Glomerular endothelial cell (primary cell): ENCODE measurements around the gene SLC30A7. TPM values are rescaled to one million over a fixed set of nuclear protein-coding genes. Genes with fewer than 3 reads are reported as not detected.
"Not testable (repeated sequence)": the region's sequence is repeated elsewhere in the genome, so short reads cannot be mapped to it uniquely, and the experiment has no call there.

Experiments
- DNase-seq: peaks from one replicate; pipeline ENCODE4 v3.0.0-alpha.2; 2011; ENCODE audit warnings: low read depth, low spot score; ENCODE audit errors: extremely low read depth
- total RNA-seq: library from RNA; depleted of rRNA; stranded (reverse); fragments of >200 nt; gene quantifications from 2 replicates; pipeline ENCODE4 v1.2.3, GENCODE V29; 2015

SLC30A7 gene, protein sequence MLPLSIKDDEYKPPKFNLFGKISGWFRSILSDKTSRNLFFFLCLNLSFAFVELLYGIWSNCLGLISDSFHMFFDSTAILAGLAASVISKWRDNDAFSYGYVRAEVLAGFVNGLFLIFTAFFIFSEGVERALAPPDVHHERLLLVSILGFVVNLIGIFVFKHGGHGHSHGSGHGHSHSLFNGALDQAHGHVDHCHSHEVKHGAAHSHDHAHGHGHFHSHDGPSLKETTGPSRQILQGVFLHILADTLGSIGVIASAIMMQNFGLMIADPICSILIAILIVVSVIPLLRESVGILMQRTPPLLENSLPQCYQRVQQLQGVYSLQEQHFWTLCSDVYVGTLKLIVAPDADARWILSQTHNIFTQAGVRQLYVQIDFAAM
- total RNA-seq: 34.3 and 36.1 TPM in 2 replicates

DNA sequence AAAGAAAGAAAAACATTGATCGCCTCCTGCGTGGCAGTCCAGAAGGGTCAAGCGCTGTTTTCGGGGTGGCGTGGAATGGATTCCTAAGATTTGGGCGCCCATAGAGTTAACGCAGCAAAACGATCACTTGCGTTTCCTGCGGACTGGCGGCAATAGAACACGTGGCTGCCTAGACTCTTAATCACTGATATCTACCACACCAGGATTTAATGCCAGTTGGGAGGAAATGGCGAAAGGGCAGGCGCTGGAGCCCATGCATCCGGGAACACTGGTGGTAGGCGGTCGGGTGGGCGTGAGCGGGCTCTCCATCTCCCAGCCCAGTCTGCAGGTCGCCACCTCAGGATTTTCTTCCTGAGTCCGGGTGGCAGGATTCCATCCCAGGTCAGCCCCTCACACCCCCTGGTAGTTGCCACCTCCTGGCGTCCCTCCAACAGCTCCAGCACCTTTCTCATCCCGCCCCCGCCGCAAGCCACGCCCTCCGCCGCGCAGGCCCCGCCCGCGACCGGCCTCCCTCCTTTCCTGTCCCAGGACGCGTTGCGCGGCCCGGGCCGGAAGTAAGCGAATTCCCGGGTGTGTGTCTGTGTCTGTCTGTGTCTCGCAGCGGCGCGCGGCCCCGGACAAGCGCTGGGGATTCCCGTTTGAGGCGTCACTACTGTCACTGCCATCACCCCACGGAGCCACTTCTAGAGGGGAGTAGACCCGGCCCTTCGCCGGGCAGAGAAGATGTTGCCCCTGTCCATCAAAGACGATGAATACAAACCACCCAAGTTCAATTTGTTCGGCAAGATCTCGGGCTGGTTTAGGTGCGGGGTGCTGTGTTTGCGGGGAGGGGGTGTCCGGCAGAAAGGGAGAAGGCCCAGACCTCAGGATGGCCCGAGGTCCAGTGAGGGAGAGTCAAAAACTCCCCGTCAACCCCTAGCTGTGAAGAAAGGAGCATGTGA, at the start of gene SLC30A7:
Gene SLC30A7 (plus strand): TSS at position 551 of the 941 bp plus-strand sequence. CDS start 173 bp downstream, at position 724.
- DNase-seq: peak; percentile 55

DNA sequence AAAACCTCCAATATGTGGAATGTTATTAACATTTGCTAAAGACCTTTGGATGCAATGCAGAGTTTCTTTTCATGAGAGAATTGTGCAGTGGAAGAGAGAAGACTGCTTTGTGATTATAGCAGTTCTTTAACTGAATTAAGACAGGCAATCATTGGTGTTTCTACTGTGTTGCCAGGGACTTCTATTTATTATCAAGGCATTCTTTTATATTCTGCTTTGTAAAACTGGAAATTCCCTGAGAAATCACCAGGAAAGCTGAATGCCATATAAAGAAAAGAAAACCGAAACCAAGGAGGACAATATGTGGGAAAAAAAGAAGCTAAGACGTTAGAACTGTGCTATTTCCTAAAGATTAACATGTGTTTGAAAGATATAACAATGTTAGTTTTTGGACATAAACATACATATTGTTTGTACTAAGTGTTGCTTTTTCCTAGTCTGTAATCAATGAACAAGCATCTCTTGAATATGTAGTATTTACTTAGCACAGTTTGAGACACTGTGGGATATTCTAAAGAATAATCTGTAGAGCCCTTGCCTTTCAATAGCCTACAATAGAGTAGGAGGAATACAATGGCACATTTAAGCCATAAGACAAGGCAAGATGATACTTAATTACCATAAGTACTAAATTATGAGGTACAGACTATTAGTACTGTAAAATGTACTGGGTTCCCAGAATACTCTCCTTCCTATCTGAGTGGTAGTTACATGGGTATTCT, 48.4 kb upstream of the SLC30A7 start:
- peak; percentile 37 for DNase-seq

DNA sequence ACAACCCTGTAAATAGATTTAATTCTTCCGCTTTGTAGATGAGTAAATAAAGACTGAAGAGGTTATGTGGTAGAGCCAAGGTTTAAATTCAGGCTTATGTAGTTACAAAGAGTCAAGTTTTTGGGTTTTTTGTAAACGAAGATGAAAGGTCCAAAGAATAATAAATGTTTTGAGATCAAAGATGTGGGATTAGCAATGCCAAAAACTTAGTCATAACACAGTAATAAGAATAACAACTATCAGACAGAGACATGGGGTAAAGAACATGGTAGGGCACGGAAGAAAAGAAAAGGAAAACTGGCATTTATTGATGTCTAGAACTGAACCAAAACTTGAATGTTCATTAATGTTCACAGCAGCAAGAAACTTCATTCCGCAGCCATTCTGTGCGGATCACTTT, 44.2 kb upstream of the SLC30A7 start:
- DNase-seq: no peak

DNA sequence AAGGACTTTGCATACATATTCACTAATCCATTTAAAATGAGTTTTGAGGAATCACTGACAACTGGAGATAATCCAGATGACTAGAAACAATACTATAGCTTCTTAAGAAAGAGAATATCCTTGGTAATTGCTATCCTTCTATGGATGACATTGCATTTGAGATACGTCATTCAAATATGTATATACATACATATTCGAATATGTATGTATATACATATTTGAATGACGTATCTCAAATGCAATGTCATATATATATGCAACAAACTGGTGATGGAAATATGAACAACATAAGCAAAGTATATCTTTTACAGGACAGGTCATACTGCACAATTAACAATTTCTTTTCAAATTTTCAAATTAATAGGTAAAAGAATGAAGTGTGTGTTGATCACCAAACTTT, 42.9 kb upstream of the SLC30A7 start:
- no peak for DNase-seq

DNA sequence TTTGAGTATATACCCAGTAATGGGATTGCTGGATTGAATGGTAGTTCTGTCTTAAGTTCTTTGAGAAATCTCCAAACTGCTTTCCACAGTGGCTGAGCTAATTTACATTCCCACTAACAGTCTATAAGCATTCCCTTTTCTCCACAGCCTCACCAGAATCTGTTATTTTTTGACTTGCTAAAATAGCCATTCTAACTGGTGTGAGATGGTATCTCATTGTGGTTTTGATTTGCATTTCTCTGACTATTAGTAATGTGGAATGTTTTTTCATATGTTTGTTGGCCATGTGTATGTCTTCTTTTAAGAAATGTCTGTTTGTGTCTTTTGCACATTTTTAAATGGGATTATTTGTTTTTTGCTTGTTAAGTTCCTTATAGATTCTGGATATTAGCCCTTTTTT, 40.8 kb upstream of the SLC30A7 start:
- not testable (repeated sequence) for DNase-seq

DNA sequence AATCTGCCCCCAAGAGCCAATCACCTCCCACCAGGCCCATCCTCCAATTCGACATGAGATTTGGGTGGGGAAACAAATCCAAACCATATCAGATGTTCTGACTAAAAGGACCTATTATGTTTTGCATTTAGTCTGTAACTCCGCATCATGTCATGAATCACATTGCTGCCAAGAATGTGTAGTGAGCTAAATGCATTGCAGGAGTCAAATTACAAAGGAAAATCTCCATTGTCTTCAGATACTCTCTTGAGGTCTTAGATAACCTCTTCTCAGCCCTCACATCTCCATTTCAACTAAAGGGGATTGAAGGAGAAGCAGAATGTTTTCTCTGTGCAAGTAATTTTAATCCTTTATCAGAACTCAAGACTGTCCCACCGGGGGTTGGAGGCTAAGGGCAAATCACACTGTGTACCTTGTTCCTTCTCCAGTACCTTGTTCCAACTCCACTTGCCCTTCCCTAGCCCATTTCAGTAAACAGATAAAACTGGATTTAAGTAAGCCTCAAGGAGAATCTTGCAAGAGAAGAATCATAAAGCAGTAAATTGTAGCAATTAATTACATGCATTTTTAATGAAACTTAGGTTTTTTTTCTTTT, 35.4 kb upstream of the SLC30A7 start:
- peak; percentile 47 for DNase-seq

DNA sequence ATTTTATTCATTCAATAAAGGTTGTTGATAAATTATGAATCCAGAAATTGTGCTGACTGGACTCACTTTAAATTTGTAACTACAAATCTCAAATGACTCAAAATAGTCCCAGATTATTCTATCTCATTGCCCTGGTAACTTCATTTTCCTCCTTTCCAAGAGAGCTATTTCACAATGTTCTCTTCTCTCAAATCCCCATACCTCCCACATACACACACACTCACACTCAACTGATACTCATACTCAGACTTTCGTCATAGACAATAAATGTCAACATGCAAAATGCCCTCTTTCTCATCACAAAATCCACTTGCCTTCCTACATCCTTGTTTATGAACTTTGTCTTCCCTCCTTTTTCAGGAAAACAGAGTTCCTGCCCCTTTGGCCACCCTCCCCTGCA, 34.5 kb upstream of the SLC30A7 start:
- no peak for DNase-seq

DNA sequence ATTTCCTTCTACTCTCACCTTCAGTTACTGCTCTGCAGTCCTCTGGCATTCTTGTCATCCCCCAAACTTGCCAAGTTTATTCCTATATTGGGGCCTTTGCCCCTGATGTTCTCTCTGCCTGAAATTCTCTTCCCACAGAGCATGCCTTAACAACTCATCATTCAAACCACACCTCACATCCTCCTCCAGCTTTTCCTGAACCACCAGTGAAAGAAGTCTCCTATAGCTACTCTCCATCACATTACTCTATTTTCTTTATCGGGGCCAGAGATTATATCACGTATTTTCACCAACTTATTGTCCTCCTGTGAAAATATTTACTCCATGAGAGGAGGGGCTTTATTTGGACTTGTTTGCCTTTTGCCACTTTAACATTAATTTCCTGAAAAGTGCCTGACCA, 33.3 kb upstream of the SLC30A7 start:
- DNase-seq: no peak

DNA sequence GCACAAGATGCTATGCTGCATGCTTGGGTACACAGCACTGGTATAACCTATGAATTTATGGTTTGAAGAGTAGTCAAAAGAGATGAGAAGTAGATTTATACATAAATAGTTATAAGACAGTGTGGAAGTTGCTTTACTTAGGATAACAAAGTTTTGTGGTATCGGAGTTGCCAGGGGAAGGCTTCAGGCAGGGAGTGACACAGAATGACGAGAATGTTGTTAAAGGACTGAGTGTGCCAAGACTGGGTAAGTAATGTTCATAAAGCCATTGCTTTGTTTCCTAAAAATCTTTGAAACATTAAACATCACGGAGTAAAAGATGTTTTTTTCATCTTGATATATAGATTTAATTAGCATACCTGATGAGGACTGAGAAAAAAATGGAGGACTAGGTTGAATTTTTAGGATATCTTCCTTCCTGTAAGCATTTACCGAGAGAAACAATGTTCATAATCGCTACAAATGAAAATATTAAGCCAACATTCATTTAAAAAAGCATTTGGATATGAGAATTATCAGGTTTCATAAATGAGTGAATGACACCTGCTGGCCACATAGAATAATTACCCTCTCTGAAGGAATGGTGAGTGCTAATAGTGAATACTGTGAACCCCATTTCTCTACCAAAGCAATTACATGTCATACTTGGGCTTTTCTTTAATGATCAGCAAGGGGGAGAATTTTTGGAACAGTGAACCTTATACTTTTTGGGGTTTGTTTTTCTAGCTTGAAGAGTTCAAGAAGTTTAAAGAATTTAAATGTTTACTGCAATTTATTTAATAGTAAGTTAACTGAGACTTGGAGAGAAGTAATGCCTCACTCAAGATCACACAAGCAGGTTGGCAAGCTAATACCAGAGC, 29.6 kb upstream of the SLC30A7 start:
- DNase-seq: peak; percentile 72

DNA sequence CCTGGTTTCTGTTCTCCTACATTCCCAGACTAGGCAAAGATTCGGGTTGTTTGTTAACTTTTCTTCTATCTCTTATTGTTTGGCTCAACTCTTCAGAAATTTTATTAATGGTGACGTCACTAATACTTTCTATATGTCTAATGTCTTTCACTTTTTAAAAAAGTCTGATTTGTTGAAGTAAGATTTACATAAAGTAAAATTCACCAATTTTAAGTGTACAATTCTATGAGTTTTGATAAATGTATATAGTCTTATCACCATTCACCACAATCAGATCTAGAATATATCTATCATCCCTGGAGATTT, 29.0 kb upstream of the SLC30A7 start:
- no peak for DNase-seq

DNA sequence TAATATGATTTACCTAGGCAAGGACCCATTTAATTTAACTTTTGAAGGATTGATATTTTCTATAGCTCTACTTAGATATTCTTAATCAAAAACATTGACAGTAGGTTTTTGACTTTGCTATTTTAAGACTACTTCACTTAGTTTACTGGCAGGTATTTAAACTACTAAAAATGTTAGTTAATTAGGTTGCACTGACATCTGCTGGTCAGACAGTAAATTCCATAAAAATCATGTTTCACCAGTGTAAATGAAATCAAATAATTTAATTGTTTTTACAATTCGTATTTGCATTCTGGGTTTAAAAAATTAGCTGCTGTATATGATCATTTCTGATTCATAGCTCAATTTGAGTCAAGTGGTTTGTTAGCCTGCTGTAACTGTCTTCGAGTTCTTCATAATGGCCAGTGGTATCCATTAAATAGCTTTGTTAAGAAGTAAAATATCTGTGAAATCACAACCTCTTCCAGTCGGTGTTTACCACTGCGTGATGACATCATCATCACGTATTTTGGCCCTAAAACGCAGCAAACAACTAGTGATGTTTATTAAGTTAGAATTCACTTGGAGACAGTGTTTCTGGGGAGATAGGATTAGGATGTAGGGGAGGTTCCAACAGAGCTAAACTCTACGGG, 27.4 kb upstream of the SLC30A7 start:
- DNase-seq: peak; percentile 66

DNA sequence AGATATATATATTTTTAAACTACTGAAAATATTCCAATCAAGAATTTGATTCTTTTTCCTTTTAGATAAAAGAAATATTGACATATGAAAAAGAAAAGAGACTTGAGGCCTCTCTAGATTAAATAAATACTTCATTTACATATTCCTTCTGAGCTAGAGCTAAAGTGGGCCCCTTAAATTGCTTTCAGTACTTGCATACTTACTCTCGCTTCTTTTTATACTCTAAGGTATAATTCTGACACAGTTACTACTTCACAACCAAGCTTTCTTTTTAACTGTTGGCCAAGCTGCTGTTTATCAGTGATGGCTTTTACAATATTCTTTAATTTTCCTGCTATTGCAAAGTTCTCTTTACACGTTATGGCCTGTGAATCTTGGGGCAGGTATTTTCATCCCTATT, 25.9 kb upstream of the SLC30A7 start:
- no peak for DNase-seq

DNA sequence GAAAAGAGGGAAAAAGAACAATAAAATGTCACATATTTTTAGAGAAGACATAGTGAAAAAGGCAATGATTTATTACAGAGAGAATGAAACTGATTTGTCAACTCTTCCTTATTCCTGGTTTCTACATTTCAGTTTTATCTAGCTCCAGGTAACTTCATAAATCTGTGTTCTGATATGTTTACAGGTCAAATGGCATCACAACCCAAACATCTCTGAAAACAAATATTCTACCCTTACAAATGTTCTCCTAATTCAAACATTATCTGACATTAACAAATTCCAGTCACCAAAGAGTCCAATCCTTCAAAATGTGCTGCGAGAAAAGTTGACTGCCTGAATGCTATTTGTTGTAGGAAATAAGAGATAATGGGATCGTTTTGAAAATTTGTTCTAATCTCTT, 21.5 kb upstream of the SLC30A7 start:
- no peak for DNase-seq

DNA sequence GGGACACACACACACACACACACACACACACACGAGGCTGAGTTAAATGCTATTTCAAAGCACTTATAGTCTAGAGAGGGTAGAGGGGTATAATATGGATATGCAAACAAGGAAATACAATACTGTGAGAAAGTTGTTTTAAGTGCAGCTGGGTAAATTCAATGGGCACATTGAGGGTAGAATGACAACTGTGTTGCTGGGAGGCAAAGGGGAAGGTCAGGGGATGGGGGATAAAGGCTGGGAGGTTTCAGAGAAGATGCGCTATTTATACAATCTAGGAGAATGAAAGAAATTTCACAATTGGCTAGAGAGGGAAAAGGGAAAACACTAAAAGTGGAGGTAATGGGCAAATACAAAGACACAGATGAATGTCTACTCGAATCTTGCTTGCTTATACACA, 20.7 kb upstream of the SLC30A7 start:
- DNase-seq: no peak

DNA sequence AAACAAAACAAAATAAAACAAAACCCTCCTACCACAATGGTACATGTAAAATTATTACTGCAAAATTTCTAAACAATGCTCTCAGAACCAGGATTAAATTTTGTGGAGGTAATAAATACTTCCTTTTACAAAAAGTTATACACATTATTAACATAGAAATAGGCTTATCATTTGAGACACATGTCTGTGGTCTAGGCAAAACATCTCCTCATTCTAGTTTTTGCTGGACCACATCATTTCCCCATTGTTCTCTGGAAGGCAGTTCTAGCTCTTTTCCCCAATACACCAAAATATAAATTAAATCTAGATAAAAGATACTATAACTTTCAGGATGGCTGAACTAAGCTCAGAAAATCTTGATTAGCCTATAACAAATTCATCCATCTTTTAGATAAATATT, 19.6 kb upstream of the SLC30A7 start:
- no peak for DNase-seq

DNA sequence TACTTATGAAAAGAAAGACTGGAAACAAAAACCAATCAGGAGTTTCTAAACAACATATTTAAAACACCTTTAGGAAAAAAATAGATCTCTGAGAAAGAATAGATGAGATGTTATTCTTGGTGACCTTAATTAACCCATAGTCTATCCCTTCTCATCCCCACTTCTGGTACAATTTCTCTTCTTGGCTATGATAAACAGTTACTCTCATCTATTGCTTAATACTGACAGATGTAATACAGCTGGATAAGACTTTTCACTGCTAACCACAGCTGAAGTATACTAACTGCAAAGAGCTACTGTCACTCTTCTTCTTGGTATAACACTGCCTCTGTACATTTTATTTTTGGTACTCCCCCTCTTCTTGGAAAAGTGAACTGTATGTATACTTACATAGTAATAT, 16.5 kb upstream of the SLC30A7 start:
- no peak for DNase-seq

DNA sequence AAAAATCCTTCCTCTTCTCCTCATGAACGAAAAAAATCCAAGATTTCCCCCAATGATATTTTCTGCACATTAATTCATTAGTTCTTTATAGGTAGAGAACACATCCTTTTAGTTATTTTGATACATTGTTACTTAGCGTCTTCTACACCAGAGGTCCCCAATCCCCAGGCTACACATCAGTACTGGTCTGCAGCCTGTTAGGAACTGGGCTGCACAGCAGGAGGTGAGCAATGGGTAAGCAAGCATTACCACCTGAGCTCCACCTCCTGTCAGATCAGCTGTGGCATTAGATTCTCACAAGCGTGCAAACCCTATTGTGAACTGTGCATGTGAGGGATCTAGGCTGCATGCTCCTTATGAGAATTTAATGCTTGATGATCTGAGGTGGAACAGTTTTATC, 14.2 kb upstream of the SLC30A7 start:
- DNase-seq: no peak

DNA sequence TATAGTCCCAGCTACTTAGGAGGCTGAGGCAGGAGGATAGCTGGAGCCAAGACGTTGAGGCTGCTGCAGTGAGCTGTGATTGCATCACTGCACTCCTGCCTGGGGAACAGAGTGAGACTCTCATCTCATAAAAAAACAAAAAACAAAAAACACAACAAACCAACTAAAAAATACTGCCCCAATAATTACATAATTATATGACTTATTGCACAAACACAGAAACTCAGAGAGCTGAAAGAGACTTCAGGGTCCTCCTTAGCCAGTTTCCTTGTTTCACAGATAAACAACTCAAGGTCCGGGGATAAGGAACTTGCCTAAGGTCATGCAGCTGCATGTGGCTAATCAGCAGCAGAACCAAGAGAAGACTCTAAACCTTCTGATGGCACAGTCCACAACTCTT, 13.2 kb upstream of the SLC30A7 start:
- no peak for DNase-seq

DNA sequence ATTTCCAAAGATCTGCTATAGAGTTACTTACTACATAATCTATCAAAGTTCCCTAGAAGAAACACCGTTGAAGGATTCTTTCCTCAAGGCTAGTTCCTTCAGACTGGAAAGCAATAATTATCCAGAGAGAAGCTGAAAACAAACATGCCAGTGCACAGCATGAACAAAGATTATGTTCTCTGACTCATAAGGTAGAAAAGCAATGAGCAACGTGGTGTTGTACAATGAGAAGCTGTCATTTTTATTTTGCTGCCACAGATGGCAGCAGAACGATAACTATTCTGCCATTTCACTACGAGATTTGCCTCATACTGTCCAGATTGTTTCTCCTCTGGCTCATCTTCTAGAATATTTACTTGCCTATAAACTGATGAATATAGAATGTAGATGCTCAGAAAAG, 11.9 kb upstream of the SLC30A7 start:
- DNase-seq: no peak

DNA sequence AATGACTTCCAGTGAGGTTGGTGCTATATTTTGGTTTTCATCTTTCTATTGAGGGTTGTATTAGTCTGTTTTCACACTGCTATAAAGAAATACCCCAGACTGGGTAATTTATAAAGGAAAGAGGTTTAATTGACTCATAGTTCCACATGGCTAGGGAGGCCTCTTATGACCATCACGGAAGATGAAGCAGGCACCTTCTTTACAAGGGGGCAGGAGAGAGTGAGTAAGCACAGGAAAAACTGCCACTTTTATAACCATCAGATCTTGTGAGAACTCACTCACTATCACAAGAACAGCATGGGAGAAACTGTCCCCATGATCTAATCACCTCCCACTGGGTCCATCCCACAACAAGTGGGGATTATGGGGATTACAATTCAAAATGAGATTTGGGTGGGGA, 6.9 kb upstream of the SLC30A7 start:
- not testable (repeated sequence) for DNase-seq
